H9 (cell line): ENCODE measurements around the gene AGK. TPM values are rescaled to one million over a fixed set of nuclear protein-coding genes. Genes with fewer than 3 reads are reported as not detected.

Source experiments
- DNase-seq: peaks from one replicate; pipeline ENCODE4 v3.0.0-alpha.2; 2017
- H2AFZ ChIP-seq: one replicate; pipeline ENCODE4 v1.6.1; 2013; ENCODE audit warnings: mild to moderate bottlenecking, low read length, control low read depth, moderate library complexity
- H2AK5ac ChIP-seq: 2 replicates; pipeline ENCODE4 v1.6.1; 2013; ENCODE audit warnings: low read length, control low read depth, mixed read lengths; ENCODE audit not compliant: insufficient read length
- H2BK120ac ChIP-seq: one replicate; pipeline ENCODE4 v1.6.1; 2013; ENCODE audit warnings: low read depth, mild to moderate bottlenecking, low read length, control low read depth, inconsistent platforms; ENCODE audit not compliant: poor library complexity, severe bottlenecking
- H2BK12ac ChIP-seq: 2 replicates; pipeline ENCODE4 v1.6.1; 2013; ENCODE audit warnings: low read length, control low read depth, mixed read lengths, low read depth; ENCODE audit not compliant: insufficient read length
- H2BK15ac ChIP-seq: 2 replicates; pipeline ENCODE4 v1.6.1; 2013; ENCODE audit warnings: low read depth, low read length, control low read depth
- H2BK20ac ChIP-seq: one replicate; pipeline ENCODE4 v1.6.1; 2013; ENCODE audit warnings: low read depth, mild to moderate bottlenecking, low read length, control low read depth, inconsistent platforms; ENCODE audit not compliant: poor library complexity, severe bottlenecking
- H2BK5ac ChIP-seq: 2 replicates; pipeline ENCODE4 v1.6.1; 2013; ENCODE audit warnings: low read length, control low read depth, mixed read lengths; ENCODE audit not compliant: insufficient read length
- H3K14ac ChIP-seq: 2 replicates; pipeline ENCODE4 v1.6.1; 2013; ENCODE audit warnings: low read length, control low read depth; ENCODE audit not compliant: insufficient read depth
- H3K18ac ChIP-seq: 2 replicates; pipeline ENCODE4 v1.6.1; 2013; ENCODE audit warnings: low read depth, mild to moderate bottlenecking, mixed read lengths, low read length, control low read depth; ENCODE audit not compliant: insufficient read length
- H3K23ac ChIP-seq: 2 replicates; pipeline ENCODE4 v1.6.1; 2013; ENCODE audit warnings: low read length, control low read depth, mixed read lengths, low read depth; ENCODE audit not compliant: insufficient read length
- H3K23me2 ChIP-seq: 2 replicates; pipeline ENCODE4 v1.6.1; 2013; ENCODE audit warnings: low read depth, mild to moderate bottlenecking, mixed read lengths, low read length, control low read depth; ENCODE audit not compliant: insufficient read length, poor library complexity, severe bottlenecking
- H3K27ac ChIP-seq: 2 replicates; pipeline ENCODE4 v1.5.1; 2013; ENCODE audit warnings: low read length, control low read depth, mixed read lengths, low read depth; ENCODE audit not compliant: insufficient read length
- H3K27me3 ChIP-seq: 2 replicates; pipeline ENCODE4 v1.6.1; 2013; ENCODE audit warnings: low read length, control low read depth, inconsistent platforms; ENCODE audit not compliant: insufficient read depth
- H3K4ac ChIP-seq: 2 replicates; pipeline ENCODE4 v1.6.1; 2013; ENCODE audit warnings: low read depth, mild to moderate bottlenecking, control low read depth, inconsistent platforms, low read length, moderate library complexity
- H3K4me1 ChIP-seq: 2 replicates; pipeline ENCODE4 v1.6.1; 2013; ENCODE audit warnings: low read length, control low read depth, inconsistent platforms; ENCODE audit not compliant: insufficient read depth
- H3K4me2 ChIP-seq: 2 replicates; pipeline ENCODE4 v1.6.1; 2013; ENCODE audit warnings: low read length, control low read depth, mixed read lengths; ENCODE audit not compliant: insufficient read length, insufficient read depth
- H3K56ac ChIP-seq: 2 replicates; pipeline ENCODE4 v1.6.1; 2013; ENCODE audit warnings: low read depth, mild to moderate bottlenecking, mixed read lengths, low read length, control low read depth; ENCODE audit not compliant: insufficient read length
- H3K79me1 ChIP-seq: 2 replicates; pipeline ENCODE4 v1.6.1; 2013; ENCODE audit warnings: low read depth, mild to moderate bottlenecking, moderate library complexity, low read length, control low read depth, inconsistent platforms; ENCODE audit not compliant: insufficient read depth, poor library complexity, severe bottlenecking
- H3K79me2 ChIP-seq: 2 replicates; pipeline ENCODE4 v1.6.1; 2013; ENCODE audit warnings: low read length, control low read depth, inconsistent platforms; ENCODE audit not compliant: insufficient read depth
- H3K9ac ChIP-seq: 2 replicates; pipeline ENCODE4 v1.6.1; 2013; ENCODE audit warnings: low read length, control low read depth, mixed read lengths; ENCODE audit not compliant: insufficient read length; ENCODE audit errors: extremely low read depth
- H3K9me3 ChIP-seq: one replicate; pipeline ENCODE4 v1.6.1; 2013; ENCODE audit warnings: low read depth, low read length, inconsistent platforms; ENCODE audit not compliant: control insufficient read depth
- H3T11ph ChIP-seq: one replicate; pipeline ENCODE4 v1.6.1; 2013; ENCODE audit warnings: mild to moderate bottlenecking, low read length, control low read depth, inconsistent platforms
- H4K20me1 ChIP-seq: one replicate; pipeline ENCODE4 v1.6.1; 2013; ENCODE audit not compliant: control insufficient read depth, insufficient read length, insufficient read depth
- H4K5ac ChIP-seq: 2 replicates; pipeline ENCODE4 v1.6.1; 2013; ENCODE audit warnings: low read depth, mild to moderate bottlenecking, mixed read lengths, low read length, control low read depth; ENCODE audit not compliant: insufficient read length
- H4K8ac ChIP-seq: replicated peaks from 2 replicates; pipeline ENCODE4 v1.6.1; 2013; ENCODE audit warnings: low read length, control low read depth, mixed read lengths, low read depth; ENCODE audit not compliant: insufficient read length
- H4K91ac ChIP-seq: 2 replicates; pipeline ENCODE4 v1.6.1; 2013; ENCODE audit warnings: low read depth, mild to moderate bottlenecking, moderate library complexity, mixed read lengths, low read length, control low read depth; ENCODE audit not compliant: insufficient read length
- H3K27ac Mint-ChIP-seq, 3 experiments: 2 replicates in 2 of 3; 3 replicates in 1 of 3; pipeline ENCODE4 v1.8.0; 2020 to 2021; ENCODE audit warnings: mixed read lengths in 3 of 3, mild to moderate bottlenecking in 1 of 3, moderate library complexity in 1 of 3
- H3K27me3 Mint-ChIP-seq: 2 replicates; pipeline ENCODE4 v1.8.0; 2021; ENCODE audit warnings: low read depth, mild to moderate bottlenecking, moderate library complexity, mixed read lengths
- H3K36me3 Mint-ChIP-seq, 3 experiments: 2 replicates in 2 of 3; 3 replicates in 1 of 3; pipeline ENCODE4 v1.8.0; 2020 to 2021; ENCODE audit warnings: low read depth in 3 of 3, mixed read lengths in 3 of 3; ENCODE audit not compliant: insufficient read depth in 1 of 3
- H3K4me1 Mint-ChIP-seq, 2 experiments: 2 replicates each; pipeline ENCODE4 v1.8.0; 2020; ENCODE audit warnings: mixed read lengths in 2 of 2
- H3K4me3 Mint-ChIP-seq, 2 experiments: 2 replicates in 1 of 2; 3 replicates in 1 of 2; pipeline ENCODE4 v1.8.0; 2020 to 2021; ENCODE audit warnings: mild to moderate bottlenecking in 2 of 2, mixed read lengths in 2 of 2, moderate library complexity in 1 of 2
- H3K9me3 Mint-ChIP-seq, 2 experiments: 2 replicates in 1 of 2; 3 replicates in 1 of 2; pipeline ENCODE4 v1.8.0; 2020; ENCODE audit warnings: mild to moderate bottlenecking in 2 of 2, mixed read lengths in 2 of 2, moderate library complexity in 1 of 2
- WGBS: extraction: QIAGEN DNeasy Blood & Tissue Kit; methylation state at CpG from one replicate; pipeline ENCODE4 v1.1.7; 2013; ENCODE audit warnings: missing lambda C conversion rate, low lambda C conversion rate, mixed read lengths; ENCODE audit not compliant: insufficient read length; ENCODE audit errors: extremely low coverage; 5-methylcytosine and 5-hydroxymethylcytosine counted together
- total RNA-seq: library from RNA; stranded (reverse); gene quantifications from 2 replicates; pipeline ENCODE4 v1.2.1, GENCODE V29; 2021
- TF ChIP-seq, protein P1 (sequence below): fragments of 200-600 bp; sonication (generic); conservative IDR thresholded peaks from 3 replicates; pipeline ENCODE4 v1.8.0; 2021; ENCODE audit warnings: antibody characterized with exemption, mild to moderate bottlenecking

Gene AGK
- total RNA-seq, 1 experiment from 2014 or later = 35.1 TPM

DNA sequence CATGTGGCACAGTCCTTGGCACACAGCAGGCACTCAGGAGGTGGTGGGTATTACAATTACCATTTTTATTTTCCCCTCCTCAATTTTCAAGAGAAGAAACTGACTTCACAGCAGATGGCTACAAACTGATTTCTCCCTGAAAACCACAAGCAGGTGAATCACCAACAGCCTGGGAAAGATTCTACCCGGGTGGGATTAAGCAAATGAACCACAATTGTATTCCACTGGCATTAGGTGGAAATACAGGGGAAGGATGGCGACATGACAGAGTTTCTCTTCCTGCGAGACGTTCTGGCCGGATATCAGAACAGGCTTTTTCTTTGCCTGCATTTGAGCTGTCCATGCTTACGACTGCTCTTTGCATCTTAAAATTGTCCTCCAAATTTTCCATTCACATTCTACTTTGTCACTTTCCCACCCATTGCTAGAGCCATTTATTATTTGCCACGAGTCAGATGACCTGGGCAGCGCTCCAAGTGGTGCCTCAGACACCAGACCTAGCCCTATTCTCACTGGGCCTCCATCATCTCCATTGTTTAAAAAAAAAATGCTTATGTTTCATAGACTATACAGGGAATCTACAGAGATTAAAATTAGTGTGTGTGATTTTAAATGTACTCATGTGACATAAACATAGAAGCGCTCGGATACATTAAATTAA lies 146.1 kb downstream of the AGK start:
- Mint-ChIP-seq H3K27ac (peak overlapping the region in 2 of 3 experiments; percentile 22 to 28; a peak in 2 of 7 replicates), H3K27me3 (peaks cover 2% of the 10 kb centered on the region), H3K4me1 (peaks cover 54 to 59% of the 10 kb centered on the region in 2 experiments), H3K4me3 (no peak overlapping the region; a peak in 1 of 5 replicates), H3K9me3 (no peaks in the 10 kb centered on the region), H3K36me3 (0 out of 7 replicates have a peak, but pooled peaks cover 0 to 3% (median 0%) of the 10 kb centered on the region in 3 experiments)
- H3K9ac ChIP-seq = no peak overlapping the region
- no peak overlapping the region for H3K56ac ChIP-seq
- H4K91ac ChIP-seq = no peak overlapping the region
- no peaks in the 10 kb centered on the region for H3K9me3 ChIP-seq
- no peak overlapping the region for H3T11ph ChIP-seq
- no peak overlapping the region for H2BK5ac ChIP-seq
- DNase-seq = no peak
- no CpG with 5 or more reads among the region's 10 CpGs for WGBS
- no peak overlapping the region for H4K5ac ChIP-seq
- no peak overlapping the region for H2BK12ac ChIP-seq
- H2BK20ac ChIP-seq = no peak overlapping the region
- no peak overlapping the region for H3K4ac ChIP-seq
- no peak overlapping the region for H2AFZ ChIP-seq
- H3K79me2 ChIP-seq = no peaks in the 10 kb centered on the region
- no peak overlapping the region for H3K14ac ChIP-seq
- H3K4me1 ChIP-seq = peaks cover 4% of the 10 kb centered on the region
- H3K27me3 ChIP-seq = no peaks in the 10 kb centered on the region
- no peak overlapping the region for H3K27ac ChIP-seq
- no peak overlapping the region for H2BK120ac ChIP-seq
- H4K8ac ChIP-seq = no peak overlapping the region
- H3K23ac ChIP-seq = no peak overlapping the region
- TF ChIP-seq, protein P1, sequence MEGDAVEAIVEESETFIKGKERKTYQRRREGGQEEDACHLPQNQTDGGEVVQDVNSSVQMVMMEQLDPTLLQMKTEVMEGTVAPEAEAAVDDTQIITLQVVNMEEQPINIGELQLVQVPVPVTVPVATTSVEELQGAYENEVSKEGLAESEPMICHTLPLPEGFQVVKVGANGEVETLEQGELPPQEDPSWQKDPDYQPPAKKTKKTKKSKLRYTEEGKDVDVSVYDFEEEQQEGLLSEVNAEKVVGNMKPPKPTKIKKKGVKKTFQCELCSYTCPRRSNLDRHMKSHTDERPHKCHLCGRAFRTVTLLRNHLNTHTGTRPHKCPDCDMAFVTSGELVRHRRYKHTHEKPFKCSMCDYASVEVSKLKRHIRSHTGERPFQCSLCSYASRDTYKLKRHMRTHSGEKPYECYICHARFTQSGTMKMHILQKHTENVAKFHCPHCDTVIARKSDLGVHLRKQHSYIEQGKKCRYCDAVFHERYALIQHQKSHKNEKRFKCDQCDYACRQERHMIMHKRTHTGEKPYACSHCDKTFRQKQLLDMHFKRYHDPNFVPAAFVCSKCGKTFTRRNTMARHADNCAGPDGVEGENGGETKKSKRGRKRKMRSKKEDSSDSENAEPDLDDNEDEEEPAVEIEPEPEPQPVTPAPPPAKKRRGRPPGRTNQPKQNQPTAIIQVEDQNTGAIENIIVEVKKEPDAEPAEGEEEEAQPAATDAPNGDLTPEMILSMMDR = no peak
- peaks cover 5% of the 10 kb centered on the region for H3K23me2 ChIP-seq
- H3K79me1 ChIP-seq = peaks cover 3% of the 10 kb centered on the region
- no peaks in the 10 kb centered on the region for H4K20me1 ChIP-seq
- H2BK15ac ChIP-seq = no peak overlapping the region
- no peak overlapping the region for H2AK5ac ChIP-seq
- H3K18ac ChIP-seq = no peak overlapping the region
- H3K4me2 ChIP-seq = no peak overlapping the region
